Gastrocnemius medialis (tissue), 4 donors: Measurements from ENCODE around the gene NLGN1.

ENCODE experiments used
- POLR2A ChIP-seq, 2 donors: fragments of 450-650 bp; IDR thresholded peaks; one replicate each; pipeline ENCODE4 v1.6.1; 2017; ENCODE audit warnings: antibody characterized with exemption in 2 of 2, mild to moderate bottlenecking in 2 of 2, moderate library complexity in 2 of 2
- TF ChIP-seq, protein P1 (sequence below), 5 experiments: fragments of 450-650 bp in 3 of 5; fragments of 200-600 bp in 2 of 5; sonication (generic) in 2 of 5; IDR thresholded peaks in 4 of 5; conservative IDR thresholded peaks in 1 of 5; 1 replicate in 4 of 5; 2 replicates in 1 of 5; pipeline ENCODE4 v1.5.1; 2016 to 2019; ENCODE audit warnings: antibody characterized with exemption in 5 of 5, mild to moderate bottlenecking in 3 of 5, moderate library complexity in 3 of 5

DNA sequence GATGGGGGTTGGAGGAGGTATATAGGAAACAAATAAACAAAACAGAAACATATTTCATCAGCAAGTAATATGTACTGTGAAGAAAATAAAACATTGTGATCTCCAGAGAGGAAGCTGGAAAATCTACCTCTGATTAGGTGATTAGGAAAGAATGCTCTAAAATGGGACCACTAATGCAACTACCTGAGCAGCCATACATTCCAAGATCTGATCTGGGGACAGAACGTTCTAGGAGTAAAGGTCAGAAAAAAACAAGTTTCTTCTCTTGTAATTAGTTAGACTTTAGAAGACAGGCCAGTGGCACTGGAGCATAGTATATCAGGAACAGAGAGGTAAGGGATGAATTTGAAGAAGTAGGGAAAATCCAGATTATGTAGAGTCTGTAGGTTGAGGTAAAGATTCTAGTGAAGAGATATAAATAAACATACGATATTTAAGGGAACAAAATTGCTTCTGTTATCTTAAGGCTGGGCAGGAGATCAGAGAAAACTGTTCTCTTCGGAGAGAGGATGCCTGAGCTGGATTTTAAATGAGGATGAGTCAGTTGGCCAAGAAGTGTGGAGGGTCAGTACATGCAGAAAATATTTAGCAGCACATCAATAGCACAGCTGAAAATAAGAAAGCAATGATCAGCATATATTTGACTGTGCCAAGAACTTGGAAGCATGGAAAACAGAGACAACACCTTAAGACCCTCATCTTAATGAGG is 429.5 kb downstream of the NLGN1 start:
- TF ChIP-seq, protein P1, sequence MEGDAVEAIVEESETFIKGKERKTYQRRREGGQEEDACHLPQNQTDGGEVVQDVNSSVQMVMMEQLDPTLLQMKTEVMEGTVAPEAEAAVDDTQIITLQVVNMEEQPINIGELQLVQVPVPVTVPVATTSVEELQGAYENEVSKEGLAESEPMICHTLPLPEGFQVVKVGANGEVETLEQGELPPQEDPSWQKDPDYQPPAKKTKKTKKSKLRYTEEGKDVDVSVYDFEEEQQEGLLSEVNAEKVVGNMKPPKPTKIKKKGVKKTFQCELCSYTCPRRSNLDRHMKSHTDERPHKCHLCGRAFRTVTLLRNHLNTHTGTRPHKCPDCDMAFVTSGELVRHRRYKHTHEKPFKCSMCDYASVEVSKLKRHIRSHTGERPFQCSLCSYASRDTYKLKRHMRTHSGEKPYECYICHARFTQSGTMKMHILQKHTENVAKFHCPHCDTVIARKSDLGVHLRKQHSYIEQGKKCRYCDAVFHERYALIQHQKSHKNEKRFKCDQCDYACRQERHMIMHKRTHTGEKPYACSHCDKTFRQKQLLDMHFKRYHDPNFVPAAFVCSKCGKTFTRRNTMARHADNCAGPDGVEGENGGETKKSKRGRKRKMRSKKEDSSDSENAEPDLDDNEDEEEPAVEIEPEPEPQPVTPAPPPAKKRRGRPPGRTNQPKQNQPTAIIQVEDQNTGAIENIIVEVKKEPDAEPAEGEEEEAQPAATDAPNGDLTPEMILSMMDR (IDR thresholded peaks at IDR 0.05 in 4 of 5, conservative IDR thresholded peaks at IDR 0.05 in 1 of 5): no peak
- TF ChIP-seq POLR2A (IDR thresholded peaks at IDR 0.05): no peak
